GM21529 (cell line): Measurements from ENCODE around the gene PBX4.

Source experiments
- ATAC-seq: cut with Tn5 transposase; IDR thresholded peaks from one replicate; pipeline ENCODE4 v1.9.1; 2021; ENCODE audit not compliant: unreplicated experiment

The PBX4 gene

DNA sequence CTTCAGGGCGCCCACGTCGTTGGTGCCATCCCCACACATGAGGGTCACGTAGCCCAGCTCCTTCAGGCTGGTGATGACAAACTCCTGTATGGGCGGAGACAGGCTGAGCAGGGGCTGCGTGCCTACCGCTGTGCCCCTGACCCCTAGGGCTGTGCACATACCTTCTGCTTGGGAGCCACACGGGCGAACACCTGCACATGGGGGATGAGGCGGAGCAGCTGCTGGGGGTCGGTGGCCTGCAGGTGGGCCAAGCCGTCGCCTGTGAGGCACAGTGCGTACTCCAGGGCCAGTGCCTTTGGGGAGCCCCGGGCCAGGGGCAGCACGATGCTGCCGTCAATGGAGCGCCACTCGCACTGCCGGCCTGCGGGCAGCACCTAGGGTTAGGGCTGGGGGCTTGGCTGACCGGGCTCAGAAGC, 31.1 kb upstream of the PBX4 start:
- ATAC-seq: no peak

DNA sequence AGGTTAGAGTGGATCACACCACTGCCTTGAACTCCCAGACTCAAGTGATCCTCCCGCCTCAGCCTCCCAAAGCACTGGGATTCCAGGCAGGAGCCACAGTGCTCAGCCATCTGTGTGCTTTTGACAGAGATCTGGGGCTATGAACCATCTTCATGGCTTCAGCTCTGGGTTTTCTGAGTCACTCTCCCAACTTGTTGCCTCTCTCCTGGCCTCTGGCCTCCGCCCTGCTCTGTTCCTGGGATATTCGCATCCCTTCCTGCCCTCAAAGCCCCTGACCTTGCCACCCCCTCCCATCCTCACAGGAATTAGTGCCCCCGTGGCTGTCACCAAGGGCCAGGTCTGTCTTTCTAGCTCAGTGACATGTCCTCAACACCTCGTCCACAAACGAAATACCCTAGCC, 30.7 kb upstream of the PBX4 start:
- ATAC-seq: no peak

DNA sequence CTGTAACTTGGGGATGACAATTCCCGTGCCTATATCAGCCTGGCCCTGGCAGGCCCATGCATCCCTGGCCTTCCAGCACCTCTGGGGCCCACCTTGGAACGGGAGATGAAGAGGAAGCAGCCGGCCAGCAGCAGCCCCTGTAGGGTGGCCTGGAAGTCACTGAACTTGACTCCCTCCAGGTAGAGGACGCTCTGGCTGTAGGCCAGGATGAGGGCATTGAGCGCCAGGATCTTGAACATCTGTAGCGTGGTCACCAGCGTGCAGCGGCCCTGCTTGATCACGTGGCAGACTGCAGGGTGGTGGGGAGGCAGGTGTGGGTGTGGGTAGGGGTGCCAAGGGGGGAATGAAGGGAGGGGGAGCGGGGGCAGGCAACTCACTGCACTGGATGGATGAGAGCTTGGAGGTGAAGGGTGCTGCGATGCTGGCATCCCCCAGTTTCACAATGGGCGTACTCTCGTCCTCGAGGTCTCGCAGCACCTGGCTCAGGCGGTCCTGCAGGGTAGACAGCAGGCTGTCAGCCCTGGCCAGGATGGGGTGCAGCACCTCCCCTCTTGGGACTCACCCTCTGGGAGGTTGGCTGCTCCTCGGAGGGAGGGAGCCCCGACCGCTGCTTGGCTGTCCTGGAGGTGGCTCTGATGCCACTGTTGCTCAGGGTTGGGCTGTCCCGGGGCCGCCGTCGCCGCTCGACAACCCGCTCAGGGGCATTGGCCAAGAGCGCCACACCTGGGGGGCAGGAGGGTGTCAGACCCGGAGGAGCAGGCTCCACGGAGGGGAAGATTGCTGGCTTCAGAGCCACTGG, 28.7 kb upstream of the PBX4 start:
- no peak for ATAC-seq

DNA sequence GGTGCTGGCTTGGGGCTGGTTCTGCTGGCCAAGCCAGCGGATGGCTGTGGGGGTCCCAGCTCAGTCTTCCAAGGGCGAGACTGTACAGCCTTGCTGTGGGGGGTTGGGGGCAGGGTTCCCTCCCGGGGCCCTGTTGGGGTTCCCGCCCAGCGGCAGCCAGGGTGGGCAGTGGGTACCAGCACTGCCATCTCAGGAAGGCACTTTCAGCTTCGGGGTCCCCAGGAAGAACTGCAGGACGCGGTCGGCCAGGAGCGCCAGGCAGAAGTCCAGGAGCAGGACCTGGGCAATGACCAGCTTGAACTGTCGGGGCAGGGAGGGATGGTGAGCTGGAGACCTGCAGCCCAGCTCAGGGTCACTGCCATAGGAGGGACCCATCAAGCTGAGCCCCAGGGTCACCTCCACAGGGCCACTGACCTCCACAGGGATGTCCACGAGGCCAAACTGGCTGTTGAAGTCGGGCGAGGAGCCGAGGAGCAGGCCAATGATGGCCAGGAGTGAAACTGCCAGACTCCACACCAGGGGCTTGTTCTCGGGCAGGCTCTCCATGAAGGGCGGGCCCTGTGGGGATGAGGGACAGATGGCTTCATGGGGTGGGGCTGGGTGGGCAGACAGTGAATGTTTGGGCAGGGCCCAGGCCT, 26.9 kb upstream of the PBX4 start:
- ATAC-seq: no peak

DNA sequence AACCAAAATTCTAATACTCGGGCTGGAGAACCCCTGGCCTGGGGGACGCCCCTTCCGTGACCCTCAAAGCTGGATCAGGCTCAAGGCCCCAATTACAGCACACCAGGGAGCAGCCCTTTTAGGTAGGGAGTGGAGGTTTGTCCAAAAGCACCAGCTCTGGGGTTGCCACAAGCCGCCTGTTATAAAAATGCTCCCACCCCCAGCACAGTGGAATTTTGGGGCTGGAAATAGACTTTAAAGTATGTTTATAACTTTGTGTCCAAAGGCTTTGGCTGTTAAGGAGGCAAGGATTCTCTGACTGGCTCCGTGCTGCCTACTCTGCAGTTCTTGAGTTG, 25.5 kb upstream of the PBX4 start:
- no peak for ATAC-seq

DNA sequence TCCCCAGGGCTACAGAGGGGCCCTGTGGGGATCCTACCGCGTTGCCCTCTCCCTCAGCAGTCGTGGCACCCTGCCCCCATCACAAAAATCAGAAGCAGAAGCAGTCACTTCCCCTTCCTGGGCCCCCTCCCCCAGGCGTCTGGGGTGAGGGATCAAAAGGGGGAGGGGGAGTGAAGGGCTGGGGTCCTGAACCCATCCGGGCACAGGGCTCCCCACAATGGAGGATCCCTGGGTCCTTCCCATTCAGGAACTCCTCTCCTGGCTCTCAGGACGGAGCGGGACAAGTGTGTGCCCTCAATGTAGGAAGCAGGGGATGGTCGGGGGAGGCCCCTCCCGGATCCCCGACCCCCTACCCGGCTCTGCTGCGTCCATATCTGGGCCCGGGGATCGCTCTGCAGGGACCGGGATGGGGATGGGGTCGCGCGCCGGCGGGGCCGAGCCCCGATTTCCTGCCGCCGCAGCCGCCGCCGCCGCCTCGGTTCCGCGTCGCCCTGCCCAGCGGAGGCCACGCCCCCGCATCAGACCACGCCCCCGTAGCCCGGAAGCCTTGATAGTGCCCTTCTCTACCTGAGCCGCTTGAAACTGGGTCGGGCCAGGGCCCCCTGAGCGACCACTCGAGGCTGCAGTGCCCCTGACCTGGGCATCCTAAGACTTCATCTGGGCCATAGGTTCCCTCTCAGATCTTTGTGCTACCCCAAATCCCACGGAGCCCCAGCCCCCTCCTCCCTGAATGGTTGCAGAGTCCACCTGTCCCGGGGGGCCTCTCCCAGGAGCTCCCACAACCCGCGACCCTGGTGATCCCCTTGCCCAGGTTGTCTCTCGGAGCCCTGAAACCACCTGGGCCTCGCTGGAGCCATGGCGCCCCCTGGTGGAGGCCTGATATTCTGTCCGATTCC, 24.9 kb upstream of the PBX4 start, which contains the start of gene GMIP:
TSS of gene GMIP (minus strand) at position 500 of the 896 bp plus-strand sequence. CDS start at position 372, 128 bp downstream.
- peak; percentile 72 for ATAC-seq

DNA sequence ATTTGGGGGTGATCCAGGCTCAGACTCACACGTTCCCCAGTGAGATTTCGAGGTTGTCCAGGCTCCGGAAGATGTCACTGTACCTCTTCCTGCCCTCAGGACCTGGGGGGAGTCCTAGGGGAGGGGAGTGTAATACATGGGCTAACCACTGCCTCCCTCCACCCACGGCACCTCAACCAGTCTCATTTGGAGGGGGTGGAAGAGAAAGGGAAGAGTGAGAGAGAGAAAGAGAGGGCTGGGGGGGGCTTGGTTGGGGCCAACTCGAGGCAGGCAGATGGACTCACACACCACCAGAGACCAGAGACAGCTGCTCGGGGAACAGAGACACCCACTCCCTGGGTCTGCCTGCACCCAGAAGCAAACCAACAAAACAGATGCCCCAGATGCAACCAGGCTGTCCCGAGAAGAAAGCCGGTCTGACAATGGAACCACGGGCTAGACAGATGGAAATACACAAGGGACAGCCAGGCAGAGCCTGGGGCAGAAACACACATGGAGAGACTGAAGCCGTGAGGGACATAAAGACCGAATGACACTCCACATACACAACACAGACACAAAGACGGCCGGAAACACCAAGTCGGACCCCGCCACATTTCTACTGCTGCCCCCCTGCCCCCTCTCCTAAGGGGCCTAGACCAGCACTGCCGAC, 24.1 kb upstream of the PBX4 start:
- peak; percentile 17 for ATAC-seq

DNA sequence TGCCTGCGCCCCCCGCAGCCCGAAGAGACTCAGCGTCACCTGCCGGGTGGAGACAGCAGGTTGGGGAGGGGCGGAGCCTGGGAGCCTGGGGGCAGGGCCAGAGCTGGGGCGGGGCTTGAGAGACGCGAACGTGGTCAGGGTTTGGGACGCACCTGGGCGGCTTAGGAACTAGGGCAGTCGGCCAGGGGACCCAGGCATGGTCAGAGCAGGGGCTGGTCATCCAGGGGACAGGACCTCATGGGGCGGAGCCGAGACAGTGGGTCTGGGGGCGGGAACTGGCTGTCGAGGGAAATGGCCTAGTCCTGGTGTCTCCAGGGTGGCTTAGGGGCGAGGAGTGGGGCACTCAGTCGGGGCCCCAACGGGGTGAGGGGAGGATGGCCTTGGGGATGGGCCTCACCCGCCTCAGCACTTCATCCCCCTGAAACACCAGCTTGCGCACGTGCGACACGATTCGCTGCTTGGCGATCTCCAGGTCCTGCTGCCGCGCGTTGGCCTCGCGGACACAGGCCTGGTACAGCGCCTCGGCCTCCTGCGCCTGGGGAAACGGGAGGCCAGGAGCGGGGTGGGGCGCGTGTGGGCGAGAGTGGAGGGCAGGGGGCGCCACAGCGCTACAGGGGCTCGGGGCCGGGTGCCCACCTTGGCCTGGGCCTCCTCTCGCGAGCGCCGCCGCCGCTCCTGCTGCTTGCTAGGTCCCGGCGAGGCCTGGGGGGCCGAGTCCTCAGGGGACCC, 19.2 kb upstream of the PBX4 start:
- ATAC-seq: no peak

DNA sequence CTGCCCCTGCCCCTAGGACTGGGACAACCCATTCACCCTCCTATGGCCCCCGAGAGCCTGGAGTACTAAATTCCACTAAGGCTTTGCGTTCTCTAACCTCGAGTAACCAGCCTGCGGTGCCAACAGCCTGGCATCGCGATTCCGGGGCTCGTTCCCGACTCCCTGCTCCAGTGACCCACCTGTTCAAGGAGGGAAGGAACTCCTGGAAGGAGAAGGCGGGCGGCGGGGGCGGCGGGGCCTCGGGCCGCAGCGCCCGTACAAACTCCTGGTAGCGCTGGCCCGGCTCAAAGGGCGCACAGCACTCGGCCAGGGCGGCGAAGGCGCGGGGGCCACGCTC, 18.7 kb upstream of the PBX4 start:
- ATAC-seq: no peak

DNA sequence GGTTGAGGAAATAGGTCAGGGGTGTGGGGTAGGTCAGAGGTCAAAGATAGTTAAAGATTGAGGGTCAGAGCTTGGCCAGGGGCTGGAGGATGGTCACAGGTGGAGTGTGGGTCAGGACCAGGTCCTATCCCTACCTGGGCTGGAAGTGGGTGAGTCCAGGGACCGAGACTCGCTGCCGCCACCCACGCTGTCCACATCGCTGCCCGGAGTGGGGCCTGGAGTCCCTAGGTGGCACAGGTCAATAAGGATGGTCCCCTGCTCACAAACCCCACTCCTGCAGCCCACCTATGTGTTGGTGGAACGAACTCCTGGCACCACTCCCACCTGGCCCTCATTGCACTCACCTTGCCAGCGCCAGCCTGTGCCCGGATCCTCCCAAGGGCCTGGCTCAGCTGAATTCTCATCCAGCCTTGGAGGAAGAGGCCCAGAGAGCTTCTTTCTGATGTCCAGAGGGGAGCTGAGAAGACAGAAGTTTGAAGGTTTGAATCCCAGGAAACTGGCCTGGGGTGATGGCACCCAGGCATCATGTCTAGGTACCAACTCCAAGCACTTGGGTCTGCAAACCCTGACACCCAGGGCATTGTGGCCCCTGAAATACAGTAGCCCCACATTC, 18.2 kb upstream of the PBX4 start:
- ATAC-seq: no peak

DNA sequence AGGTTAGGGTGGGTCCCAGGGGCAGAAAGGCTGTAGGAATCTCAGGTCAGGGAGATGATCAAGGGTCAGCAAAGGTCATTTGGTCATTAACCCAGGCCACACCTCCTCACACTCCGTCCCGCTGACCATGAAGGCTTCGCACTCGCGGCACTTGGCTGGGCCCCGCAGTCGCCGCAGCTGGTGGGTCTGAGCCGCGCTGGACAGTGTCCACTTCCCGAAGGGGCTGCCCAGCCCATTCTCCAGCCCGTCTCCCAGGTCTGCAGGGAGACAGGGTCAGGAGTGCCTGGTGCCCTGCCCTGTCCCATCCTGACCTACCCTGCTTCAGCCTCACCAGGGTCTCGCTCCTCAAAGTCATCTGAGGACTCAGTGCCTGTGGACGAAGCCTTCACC, 16.8 kb upstream of the PBX4 start:
- no peak for ATAC-seq

DNA sequence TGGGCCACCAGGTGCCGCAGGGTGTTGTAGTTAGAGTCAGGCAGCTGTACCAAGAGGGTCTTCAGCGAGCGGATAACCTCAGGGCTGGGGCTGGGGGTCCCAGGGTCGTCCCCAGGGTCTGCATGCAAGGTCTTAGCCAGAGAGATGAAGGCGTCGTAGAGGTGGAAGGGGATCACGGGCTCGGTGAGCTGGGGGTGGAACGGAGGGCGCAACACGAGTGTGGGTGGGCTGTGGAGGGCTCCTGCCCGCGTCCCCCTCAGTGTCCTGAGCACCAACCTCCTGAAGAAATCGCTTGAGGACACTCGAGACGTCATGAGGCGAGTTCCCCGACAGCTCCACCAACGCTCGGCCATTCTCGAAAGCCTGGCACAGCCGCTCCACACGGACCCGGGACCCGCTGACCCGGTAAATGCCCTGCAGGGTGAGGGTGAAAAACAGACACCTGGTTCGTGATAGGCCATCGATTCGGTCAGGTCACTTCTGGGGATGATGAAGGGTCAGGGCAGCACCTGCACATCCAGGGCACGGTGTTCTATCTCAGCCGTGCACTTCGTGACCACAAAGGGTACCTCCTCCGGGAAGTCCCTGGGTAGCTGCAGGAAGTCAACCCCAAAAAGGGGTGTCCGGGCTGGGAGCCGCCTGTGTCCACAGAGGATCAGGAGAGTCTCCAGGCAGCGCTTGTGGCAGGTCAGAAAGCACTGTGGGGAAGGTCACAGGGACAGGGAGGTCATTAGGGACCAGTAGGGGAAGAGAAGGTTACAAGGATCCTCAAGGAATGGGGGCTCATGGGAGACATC, 16.2 kb upstream of the PBX4 start:
- no peak for ATAC-seq

DNA sequence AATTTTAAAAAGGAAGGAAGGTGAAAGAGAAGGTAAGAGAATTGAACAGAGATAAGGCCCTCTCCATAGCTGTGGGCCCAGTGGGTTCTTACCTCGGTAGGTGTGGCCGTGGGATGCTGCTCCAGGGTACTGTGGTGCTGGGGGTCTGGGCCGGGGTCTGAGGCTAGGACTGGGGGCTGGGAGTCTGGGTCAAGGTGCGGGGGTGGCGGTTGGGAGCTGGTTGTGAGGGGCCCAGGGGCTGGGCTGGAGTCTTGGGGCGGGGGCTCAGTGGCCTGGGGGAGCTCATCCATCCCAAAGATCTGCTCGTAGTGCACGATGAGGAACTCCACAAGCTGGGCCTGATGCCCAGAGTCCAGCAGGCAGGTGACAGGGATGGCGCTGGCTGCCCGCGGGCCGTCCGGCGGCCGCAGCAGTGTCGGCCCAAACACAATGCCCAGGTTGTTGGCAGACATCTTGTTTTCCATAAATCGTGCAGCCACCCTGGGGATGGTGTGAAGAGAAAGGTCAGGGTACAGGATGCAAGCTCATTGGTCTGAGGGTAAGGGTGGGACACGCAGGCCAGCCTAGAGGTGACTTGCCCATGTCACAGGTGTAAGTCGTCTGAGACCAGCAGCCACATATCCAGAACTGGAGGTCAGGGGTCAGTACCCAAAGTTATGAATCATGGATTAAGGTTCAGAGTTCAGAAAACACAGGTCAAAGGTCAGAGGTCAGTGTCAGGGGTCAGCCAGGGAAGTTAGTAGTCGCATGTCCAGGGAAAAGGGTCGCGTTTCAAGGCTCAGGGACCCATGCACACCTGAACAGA, 15.4 kb upstream of the PBX4 start:
- ATAC-seq: no peak

DNA sequence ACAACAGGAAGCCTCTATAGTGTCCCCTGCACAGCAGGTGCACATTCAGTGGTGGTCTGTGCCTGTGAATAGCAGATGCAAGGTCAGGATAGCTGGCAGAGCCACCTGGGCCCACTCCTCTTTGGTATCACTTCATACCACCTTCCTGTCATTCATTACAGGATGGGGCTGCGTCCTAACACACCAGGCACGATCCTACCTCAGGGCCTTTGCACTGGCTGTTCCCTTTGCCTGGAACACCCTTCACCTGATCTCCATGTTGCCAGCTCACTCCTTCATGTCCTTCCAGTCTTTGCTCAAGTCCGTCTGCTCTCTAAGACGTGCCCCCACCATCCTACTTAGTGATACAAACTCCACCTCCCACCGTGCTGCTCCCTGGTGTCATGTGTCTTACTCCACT, 14.2 kb upstream of the PBX4 start:
- no peak for ATAC-seq

DNA sequence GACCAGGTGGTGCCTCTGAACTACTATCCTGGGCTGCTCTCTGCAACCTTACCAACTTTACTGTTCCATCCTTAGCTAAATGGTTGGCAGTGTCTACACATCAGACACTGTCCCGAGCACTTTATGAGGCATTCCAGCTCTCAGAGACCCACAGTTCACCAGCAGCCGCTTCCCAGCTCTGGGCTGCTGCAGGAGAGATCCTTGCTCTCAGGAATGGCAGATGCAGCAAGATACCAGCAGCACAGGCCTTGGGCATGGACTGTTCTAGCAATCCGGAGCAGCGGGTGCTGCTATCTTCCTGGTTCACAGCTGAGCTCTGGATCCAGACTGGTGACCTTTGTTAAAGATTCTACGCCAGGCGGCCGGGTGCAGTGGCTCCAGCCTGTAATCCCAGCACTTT, 12.9 kb upstream of the PBX4 start:
- ATAC-seq: no peak

DNA sequence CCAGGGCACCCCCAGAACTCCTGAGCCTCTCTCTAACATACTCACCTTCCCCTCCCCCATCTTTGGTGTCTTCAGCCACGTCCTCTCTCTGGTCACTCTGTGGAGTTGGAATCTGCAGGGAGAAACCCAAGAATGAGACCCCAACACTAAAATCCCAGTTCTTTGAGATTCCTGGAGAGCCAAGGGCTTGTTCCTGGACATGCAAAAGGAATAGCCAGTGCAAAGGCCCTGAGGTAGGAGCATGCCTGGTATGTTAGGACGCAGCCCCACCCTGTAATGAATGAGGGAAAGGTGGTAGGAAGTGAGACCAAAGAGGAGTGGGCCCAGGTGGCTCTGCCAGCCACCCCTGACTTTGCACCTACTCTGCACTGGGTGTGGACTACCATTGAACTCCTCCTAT, 11.9 kb upstream of the PBX4 start:
- no peak for ATAC-seq

DNA sequence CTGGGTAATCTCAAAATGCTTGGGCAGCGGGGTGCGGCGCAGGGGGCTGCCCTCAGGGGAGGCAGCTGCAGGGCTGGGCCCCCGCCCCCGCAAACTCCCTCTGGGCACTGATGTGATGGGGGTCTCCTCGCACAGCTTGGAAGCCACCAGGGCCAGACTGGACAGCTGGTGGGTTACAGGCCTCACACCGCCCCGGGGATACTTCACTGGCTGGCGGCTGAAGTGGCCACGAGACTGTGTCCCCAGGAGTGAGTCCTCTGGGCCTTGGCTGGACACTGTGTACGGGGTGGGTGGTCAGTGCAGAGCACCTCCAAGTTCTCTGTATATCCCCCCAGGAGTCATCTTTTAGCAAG, 11.6 kb upstream of the PBX4 start:
- no peak for ATAC-seq

DNA sequence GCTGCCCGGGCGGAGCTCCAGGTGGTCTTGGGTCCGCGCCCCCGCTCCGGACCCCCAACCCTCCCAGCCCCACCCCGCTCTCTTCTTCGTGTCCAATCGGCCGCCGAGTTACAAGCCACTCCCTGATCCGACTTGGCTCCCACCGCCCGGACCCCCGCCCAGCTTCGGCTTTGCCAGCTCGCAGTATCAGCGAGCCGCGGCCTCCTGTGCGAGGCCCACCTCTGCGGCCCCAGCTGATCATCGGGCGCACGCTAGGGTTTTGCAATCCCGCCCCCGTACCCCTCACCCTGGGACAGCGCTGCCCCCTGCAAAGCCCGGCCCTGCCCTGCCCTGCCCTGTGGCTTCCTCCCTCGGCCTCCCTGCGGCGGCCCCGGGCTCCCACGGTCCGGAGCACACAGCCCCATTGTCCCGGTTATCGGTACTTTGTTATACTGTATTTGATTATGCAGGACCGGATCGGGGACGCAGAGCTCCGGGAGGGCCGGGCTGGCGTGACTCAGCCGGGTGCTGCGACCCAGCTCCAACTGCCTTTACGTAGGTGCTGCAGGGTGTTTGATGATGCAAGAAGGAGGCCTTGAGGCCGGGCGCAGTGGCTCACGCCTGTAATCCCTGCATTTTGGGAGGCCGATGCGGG, 10.1 kb upstream of the PBX4 start:
- ATAC-seq: no peak
